C4-2B (cell line): ENCODE measurements around the gene KLHL25.

ENCODE experiments used
- H3K27ac ChIP-seq: fragments of 450-650 bp; 2 replicates; pipeline ENCODE4 v1.5.1; 2017
- ZFX ChIP-seq: fragments of 450-650 bp; IDR thresholded peaks from 2 replicates; pipeline ENCODE4 v1.6.1; 2017
- TF ChIP-seq, protein P1 (sequence below): fragments of 450-650 bp; conservative IDR thresholded peaks from 2 replicates; pipeline ENCODE4 v1.5.1; 2017; ENCODE audit warnings: mild to moderate bottlenecking

The KLHL25 gene

DNA sequence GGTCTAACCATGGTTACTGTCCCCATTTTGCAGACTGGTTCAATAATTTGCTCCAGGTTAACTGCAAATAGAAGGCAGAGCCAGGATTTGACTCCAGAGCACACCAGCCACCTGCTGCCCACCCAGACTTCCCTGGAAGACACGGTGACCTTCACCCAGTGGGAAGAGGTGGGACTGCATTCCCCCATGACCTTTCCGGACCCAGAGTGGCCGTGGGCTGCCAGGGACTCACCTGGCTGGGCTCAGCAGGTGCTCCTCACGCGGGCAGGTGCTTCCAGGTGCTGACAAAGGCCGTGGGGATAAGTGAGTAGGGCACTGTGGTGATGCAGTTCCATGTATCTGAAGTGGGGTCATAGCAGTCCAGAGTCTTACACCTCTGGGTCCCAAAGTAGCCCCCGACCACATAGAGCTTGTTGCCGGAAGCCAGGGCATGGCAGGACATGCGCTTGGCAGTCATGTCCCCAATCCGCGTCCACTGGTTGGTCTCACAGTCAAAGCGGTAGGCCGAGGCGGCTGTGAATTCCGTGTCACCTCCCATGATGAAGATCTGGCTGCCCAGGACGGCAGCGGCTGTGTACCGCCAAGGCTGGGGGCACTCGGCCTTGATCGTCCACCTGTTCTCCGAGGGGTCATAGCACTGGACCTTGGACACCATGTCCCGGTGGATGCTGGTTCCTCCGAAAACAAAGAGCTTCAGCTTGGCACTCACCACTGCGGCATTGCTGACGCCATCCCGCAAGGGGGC, 26.8 kb downstream of the KLHL25 start:
- H3K27ac ChIP-seq = no peak overlapping the region
- TF ChIP-seq ZFX = no peak
- TF ChIP-seq, protein P1, sequence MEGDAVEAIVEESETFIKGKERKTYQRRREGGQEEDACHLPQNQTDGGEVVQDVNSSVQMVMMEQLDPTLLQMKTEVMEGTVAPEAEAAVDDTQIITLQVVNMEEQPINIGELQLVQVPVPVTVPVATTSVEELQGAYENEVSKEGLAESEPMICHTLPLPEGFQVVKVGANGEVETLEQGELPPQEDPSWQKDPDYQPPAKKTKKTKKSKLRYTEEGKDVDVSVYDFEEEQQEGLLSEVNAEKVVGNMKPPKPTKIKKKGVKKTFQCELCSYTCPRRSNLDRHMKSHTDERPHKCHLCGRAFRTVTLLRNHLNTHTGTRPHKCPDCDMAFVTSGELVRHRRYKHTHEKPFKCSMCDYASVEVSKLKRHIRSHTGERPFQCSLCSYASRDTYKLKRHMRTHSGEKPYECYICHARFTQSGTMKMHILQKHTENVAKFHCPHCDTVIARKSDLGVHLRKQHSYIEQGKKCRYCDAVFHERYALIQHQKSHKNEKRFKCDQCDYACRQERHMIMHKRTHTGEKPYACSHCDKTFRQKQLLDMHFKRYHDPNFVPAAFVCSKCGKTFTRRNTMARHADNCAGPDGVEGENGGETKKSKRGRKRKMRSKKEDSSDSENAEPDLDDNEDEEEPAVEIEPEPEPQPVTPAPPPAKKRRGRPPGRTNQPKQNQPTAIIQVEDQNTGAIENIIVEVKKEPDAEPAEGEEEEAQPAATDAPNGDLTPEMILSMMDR = no peak

DNA sequence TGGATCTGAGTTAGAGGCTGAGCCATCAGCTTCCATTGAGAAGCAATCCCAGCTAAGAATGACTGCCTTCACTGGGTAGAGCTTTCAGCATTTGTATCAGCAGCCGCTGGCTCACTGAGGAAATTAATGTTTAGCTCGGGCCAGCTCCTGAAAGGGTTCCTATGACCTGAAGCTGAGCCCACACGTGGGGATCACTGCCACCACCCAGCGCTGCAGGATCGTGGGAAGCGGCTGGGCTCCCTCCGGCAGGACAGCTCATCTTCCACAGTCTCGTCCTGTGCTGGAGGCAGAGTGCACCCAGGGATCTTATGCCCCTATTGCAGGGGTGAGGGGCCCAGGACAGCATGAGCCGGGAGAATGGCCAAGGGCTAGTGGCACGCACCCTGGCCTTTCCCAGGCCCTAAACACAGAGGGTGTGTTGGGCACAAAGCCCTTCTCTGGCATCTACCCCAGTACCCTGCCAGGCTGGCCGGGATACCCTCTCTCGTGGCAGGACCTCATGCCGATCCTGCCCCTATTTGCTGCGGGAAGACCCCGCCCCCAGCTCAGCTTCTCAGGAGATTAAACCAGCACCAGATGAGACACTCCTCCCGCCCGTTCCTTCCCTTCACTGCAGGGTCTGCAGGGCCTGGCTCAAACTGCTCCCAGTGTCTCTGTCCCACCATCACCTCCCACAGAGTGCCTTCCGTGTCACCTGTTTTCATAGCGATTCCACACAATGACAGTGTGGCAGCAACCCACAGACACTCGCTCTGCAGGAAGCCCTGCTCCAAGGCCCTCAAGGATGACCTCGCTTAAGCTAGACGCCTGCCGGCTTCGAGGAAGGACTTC, 28.5 kb downstream of the KLHL25 start:
- no peak overlapping the region for H3K27ac ChIP-seq
- no peak for TF ChIP-seq ZFX
- TF ChIP-seq, protein P1 = no peak

DNA sequence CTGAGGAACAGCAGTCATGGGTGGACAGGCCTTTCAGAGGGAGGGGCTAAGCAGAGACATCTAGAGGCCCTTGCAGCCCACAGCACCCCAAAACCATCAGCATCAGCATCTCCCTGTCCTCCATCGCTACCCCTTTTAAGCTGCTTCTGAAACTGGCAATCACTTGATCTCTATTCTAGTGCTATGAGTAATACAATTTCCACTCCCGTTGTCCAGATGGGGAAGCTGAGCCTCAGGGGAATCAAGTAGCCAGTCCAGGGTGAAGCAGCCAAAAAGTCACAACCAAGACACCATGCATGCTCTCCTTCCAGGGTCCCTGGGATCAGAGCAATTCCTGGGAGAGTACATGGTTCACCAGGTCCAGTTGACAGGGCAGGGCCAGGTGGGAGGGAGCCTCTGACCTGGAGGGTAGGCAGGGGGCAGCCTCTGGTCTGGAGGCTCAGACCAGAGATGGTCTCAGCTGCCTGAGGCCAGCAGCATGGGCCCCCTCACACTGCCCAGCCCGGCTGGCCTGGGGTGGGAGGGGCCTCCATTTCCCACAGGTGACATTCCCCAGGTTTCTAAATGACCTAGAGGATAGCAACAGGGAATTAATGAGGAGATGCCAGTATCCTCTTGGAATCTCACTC, 30.0 kb downstream of the KLHL25 start:
- H3K27ac ChIP-seq = no peak overlapping the region
- no peak for TF ChIP-seq ZFX
- TF ChIP-seq, protein P1 = no peak

DNA sequence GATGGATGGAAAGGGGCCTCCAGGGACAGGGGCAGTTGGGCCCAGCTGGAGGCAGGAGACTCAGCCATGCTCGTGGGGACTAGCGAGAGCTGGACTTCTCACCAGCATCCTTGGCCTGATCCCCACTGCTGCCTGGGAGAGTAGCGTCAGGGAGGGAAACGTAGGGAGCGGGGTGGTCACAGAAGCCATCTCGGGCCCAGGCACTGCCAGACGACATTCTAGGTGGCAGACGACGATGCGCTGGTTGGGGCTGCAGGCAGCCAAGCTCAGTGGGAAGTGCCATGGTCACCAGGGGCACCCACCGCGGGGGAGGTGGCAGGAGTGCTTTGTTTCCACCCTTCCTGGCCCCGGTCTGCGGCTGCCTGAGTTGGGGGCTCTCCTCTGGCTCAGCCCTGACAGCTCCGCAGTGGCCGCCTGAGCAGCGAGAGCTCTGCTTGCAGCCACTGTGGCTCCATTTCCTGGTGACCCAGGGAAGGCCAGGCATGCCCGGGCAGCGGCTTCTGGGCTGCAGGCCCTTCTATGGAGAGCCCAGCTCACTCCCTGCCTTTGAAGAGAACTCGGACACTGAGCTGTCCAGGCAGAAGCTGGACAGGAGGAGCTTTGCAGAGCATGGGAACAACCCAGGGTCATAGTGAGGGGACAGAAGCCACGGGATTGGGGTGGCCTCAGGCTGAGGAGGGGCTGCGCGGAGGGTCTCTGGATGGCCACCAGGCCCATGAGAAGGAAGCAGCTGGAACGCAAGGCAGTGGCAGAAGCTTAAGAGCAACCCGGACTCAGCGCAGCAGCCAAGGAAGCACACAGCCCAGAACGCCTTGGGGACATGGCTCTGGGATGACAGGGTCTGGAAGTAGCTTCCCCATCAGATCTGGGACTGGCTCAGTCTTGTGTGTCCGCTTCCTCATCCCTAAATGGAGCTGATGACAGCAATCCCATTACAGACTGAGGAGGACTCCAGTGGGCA, 30.8 kb downstream of the KLHL25 start:
- TF ChIP-seq ZFX = no peak
- TF ChIP-seq, protein P1 = no peak
- no peak overlapping the region for H3K27ac ChIP-seq

DNA sequence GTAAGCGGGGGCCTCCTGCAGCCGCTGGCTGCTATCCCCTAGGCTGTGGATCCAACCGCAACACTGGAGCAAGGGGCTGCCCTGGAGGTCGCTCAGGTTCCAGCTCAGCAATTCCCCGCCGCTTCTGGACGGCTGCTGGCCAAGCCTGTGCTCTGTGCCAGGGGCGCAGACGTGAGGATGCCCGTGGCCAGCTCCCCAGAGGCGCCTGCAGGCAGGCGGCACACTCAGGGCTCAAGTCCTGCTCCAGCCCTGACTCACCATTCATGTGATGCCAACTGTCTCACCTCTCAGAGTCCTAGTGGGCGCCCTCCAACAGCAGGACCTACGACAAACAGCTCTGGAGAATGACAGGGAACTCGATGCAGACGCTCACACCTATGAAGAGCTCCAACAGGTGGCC, 31.6 kb downstream of the KLHL25 start:
- H3K27ac ChIP-seq = no peak overlapping the region
- TF ChIP-seq, protein P1 = no peak
- no peak for TF ChIP-seq ZFX

DNA sequence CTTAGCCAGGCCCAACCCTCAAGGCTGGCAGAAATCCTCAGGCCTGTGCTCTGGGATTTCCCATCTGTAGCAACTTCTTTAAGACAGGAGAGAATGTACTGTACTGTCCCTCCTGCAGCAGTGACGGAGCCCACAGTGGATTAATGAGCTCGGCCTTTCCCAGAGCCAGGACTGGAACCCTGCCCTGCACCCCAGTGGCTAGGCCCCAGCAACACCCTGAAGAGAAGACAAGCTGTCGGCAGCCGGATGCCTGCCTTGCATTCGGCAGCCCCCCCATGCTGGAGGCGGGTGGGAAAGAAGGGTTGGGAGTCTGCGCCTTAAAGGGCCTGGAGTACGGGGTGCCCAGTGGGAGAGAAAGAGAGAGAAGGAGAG, 32.0 kb downstream of the KLHL25 start:
- no peak for TF ChIP-seq ZFX
- TF ChIP-seq, protein P1 = no peak
- no peak overlapping the region for H3K27ac ChIP-seq
